Measurements from ENCODE around the gene ACAN. TPM values are rescaled to one million over a fixed set of nuclear protein-coding genes. Genes with fewer than 3 reads are reported as not detected.

The ACAN gene
- polyA plus RNA-seq, 3 donors = not detected

- Mint-ChIP-seq H3K36me3 (no peaks in the 10 kb centered on the region), H3K4me3 (no peak overlapping the region), H3K4me1 (no peaks in the 10 kb centered on the region), H3K27ac (no peak overlapping the region), H3K27me3 (ENCODE audit: low read depth in 3 of 3) (peaks cover 2 to 6% (median 3%) of the 10 kb centered on the region in 3 donors), H3K9me3 (peaks cover 1 to 12% (median 6%) of the 10 kb centered on the region in 7 donors)
- H2AFZ ChIP-seq (ENCODE audit: insufficient read depth, low read depth, low read length, poor library complexity, severe bottlenecking) = no peak overlapping the region
- no peaks in the 10 kb centered on the region for H4K20me1 ChIP-seq (ENCODE audit: insufficient read depth, low read length)
- no peak overlapping the region for H3K4me3 ChIP-seq (replicated peaks in 1 of 3; ENCODE audit: low read depth in 2 of 3, low read length in 3 of 3)
- no peak overlapping the region for H3K9ac ChIP-seq (ENCODE audit: insufficient read depth, low read length, poor library complexity, severe bottlenecking)
- no peaks in the 10 kb centered on the region for H3K27me3 ChIP-seq (ENCODE audit: control insufficient read depth in 2 of 2, insufficient read depth in 2 of 2, low read length in 2 of 2)
- no peaks in the 10 kb centered on the region for H3K36me3 ChIP-seq (replicated peaks in 1 of 2; ENCODE audit: control insufficient read depth in 1 of 2, insufficient read depth in 2 of 2, low read length in 2 of 2)
- intact Hi-C loops (cut with micrococcal nuclease) = no loop called here
- no peak overlapping the region for H3K4me2 ChIP-seq (replicated peaks; ENCODE audit: extremely low read depth, low read length, poor library complexity, severe bottlenecking)
- 94% methylated on average over 7 of the region's 7 CpGs for WGBS (ENCODE audit: insufficient coverage)
- no peaks in the 10 kb centered on the region for H3K79me2 ChIP-seq (ENCODE audit: insufficient read depth, low read length)
- no peak overlapping the region for H3K27ac ChIP-seq (ENCODE audit: low read depth in 1 of 2, low read length in 2 of 2)
- no peaks in the 10 kb centered on the region for H3K4me1 ChIP-seq (ENCODE audit: control insufficient read depth in 1 of 2, insufficient read depth in 2 of 2, low read length in 2 of 2)
- TF ChIP-seq, protein P1, sequence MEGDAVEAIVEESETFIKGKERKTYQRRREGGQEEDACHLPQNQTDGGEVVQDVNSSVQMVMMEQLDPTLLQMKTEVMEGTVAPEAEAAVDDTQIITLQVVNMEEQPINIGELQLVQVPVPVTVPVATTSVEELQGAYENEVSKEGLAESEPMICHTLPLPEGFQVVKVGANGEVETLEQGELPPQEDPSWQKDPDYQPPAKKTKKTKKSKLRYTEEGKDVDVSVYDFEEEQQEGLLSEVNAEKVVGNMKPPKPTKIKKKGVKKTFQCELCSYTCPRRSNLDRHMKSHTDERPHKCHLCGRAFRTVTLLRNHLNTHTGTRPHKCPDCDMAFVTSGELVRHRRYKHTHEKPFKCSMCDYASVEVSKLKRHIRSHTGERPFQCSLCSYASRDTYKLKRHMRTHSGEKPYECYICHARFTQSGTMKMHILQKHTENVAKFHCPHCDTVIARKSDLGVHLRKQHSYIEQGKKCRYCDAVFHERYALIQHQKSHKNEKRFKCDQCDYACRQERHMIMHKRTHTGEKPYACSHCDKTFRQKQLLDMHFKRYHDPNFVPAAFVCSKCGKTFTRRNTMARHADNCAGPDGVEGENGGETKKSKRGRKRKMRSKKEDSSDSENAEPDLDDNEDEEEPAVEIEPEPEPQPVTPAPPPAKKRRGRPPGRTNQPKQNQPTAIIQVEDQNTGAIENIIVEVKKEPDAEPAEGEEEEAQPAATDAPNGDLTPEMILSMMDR (IDR thresholded peaks at IDR 0.05) = no peak
- no peak for DNase-seq
- H3K9me3 ChIP-seq (replicated peaks in 1 of 2; ENCODE audit: control insufficient read depth in 1 of 2, insufficient read depth in 1 of 2, low read length in 2 of 2) = peaks cover 0 to 5% of the 10 kb centered on the region in 2 donors
These were observed 57.0 kb downstream of the ACAN start for GRCh38 chr15:88860212-88860611.

GRCh38 chr15:88863412-88863811, 60.2 kb downstream of the ACAN start:
- WGBS (ENCODE audit: insufficient coverage) = no CpG with 5 or more reads among the region's 1 CpG
- Histone ChIP-seq H3K27ac (ENCODE audit: low read depth in 1 of 2, low read length in 2 of 2) (no peak overlapping the region), H4K20me1 (ENCODE audit: insufficient read depth, low read length) (no peaks in the 10 kb centered on the region), H2AFZ (ENCODE audit: insufficient read depth, low read depth, low read length, poor library complexity, severe bottlenecking) (no peak overlapping the region), H3K79me2 (ENCODE audit: insufficient read depth, low read length) (no peaks in the 10 kb centered on the region), H3K27me3 (ENCODE audit: control insufficient read depth in 2 of 2, insufficient read depth in 2 of 2, low read length in 2 of 2) (no peaks in the 10 kb centered on the region), H3K9me3 (replicated peaks in 1 of 2; ENCODE audit: control insufficient read depth in 1 of 2, insufficient read depth in 1 of 2, low read length in 2 of 2) (no peaks in the 10 kb centered on the region), H3K4me2 (replicated peaks; ENCODE audit: extremely low read depth, low read length, poor library complexity, severe bottlenecking) (no peak overlapping the region), H3K36me3 (replicated peaks in 1 of 2; ENCODE audit: control insufficient read depth in 1 of 2, insufficient read depth in 2 of 2, low read length in 2 of 2) (no peaks in the 10 kb centered on the region), H3K9ac (ENCODE audit: insufficient read depth, low read length, poor library complexity, severe bottlenecking) (no peak overlapping the region), H3K4me1 (ENCODE audit: control insufficient read depth in 1 of 2, insufficient read depth in 2 of 2, low read length in 2 of 2) (no peaks in the 10 kb centered on the region), H3K4me3 (replicated peaks in 1 of 3; ENCODE audit: low read depth in 2 of 3, low read length in 3 of 3) (no peak overlapping the region)
- TF ChIP-seq, protein P1 (IDR thresholded peaks at IDR 0.05) = no peak
- Mint-ChIP-seq H3K4me1 (no peaks in the 10 kb centered on the region), H3K36me3 (no peaks in the 10 kb centered on the region), H3K9me3 (peaks cover 0 to 3% (median 0%) of the 10 kb centered on the region in 7 donors), H3K27ac (no peak overlapping the region), H3K27me3 (ENCODE audit: low read depth in 3 of 3) (peaks cover 3 to 7% (median 4%) of the 10 kb centered on the region in 3 donors), H3K4me3 (no peak overlapping the region)
- intact Hi-C loops (cut with micrococcal nuclease) = no loop called here
- DNase-seq = no peak

Measured in CD14-positive monocyte (primary cell).